ENCODE results near the gene TAOK2.

DNA sequence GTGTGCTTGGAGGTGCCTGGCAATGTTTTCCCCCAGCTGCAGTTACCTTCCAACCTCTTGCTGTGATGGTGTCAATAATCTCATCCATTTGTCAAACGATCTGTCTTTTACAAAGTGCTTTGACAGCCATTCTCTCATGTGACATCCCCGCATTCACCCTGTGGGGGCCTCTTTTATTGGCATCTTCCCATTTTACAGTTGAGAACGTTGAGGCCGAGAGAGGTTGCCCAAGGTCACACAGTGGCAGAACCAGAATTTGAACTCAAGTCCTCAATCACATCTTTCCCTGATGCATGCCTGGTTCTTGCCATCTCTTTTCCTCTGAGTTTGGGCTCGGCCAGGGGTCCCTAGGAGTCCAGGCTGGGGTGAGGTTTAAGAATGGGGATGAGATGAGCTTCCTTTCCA, 1.5 kb downstream of the TAOK2 start:
- TF ChIP-seq, protein P1, sequence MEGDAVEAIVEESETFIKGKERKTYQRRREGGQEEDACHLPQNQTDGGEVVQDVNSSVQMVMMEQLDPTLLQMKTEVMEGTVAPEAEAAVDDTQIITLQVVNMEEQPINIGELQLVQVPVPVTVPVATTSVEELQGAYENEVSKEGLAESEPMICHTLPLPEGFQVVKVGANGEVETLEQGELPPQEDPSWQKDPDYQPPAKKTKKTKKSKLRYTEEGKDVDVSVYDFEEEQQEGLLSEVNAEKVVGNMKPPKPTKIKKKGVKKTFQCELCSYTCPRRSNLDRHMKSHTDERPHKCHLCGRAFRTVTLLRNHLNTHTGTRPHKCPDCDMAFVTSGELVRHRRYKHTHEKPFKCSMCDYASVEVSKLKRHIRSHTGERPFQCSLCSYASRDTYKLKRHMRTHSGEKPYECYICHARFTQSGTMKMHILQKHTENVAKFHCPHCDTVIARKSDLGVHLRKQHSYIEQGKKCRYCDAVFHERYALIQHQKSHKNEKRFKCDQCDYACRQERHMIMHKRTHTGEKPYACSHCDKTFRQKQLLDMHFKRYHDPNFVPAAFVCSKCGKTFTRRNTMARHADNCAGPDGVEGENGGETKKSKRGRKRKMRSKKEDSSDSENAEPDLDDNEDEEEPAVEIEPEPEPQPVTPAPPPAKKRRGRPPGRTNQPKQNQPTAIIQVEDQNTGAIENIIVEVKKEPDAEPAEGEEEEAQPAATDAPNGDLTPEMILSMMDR (IDR thresholded peaks at IDR 0.05; ENCODE audit: low read length) = no peak
- no peak for TF ChIP-seq EZH2 (IDR thresholded peaks at IDR 0.05; ENCODE audit: borderline replicate concordance, low read length)

All from OCI-LY1 (cell line).